ENCODE data around the gene C5orf15. TPM values are rescaled to one million over a fixed set of nuclear protein-coding genes. Genes with fewer than 3 reads are reported as not detected.

C5orf15 gene
- total RNA-seq, 3 donors from 2014 or later, result 26.0 to 31.2 (median 28.6) TPM

- DNase-seq (no peak), ATAC-seq (no peak)
- H3K4me3 Mint-ChIP-seq, result no peak overlapping the region
- H3K4me1 Mint-ChIP-seq (ENCODE audit: low read depth), result peaks cover 46% of the 10 kb centered on the region
- H3K9me3 Mint-ChIP-seq, result no peaks in the 10 kb centered on the region
- no peaks in the 10 kb centered on the region for H3K36me3 Mint-ChIP-seq (ENCODE audit: insufficient read depth)
- no peaks in the 10 kb centered on the region for H3K27me3 Mint-ChIP-seq (ENCODE audit: low read depth)
Measured at GRCh38 chr5:133932441-133933168, 35.8 kb downstream of the C5orf15 start.

- Mint-ChIP-seq H3K27me3 (ENCODE audit: low read depth) (no peaks in the 10 kb centered on the region), H3K4me3 (no peak overlapping the region), H3K36me3 (ENCODE audit: insufficient read depth) (no peaks in the 10 kb centered on the region), H3K9me3 (no peaks in the 10 kb centered on the region), H3K4me1 (ENCODE audit: low read depth) (peaks cover 46% of the 10 kb centered on the region)
- ATAC-seq (no peak), DNase-seq (no peak)
Measured at GRCh38 chr5:133931546-133931945, 36.9 kb downstream of the C5orf15 start.

DNA sequence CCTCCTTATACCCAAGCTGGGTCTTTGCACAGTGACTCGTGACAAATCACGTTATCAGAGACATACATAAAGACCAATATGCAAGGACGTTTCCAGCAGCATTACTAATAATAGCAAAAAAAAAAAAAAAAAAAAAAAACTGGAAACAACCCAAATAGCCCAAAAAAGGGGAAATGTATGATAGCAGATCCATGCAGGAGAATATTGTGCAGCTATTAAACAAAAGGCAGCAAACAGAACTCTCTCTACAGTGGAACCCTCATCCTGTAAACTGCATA lies 37.7 kb downstream of the C5orf15 start:
- Mint-ChIP-seq H3K27me3 (ENCODE audit: low read depth) (no peaks in the 10 kb centered on the region), H3K9me3 (no peaks in the 10 kb centered on the region), H3K36me3 (ENCODE audit: insufficient read depth) (no peaks in the 10 kb centered on the region), H3K4me3 (peak overlapping the region; percentile 73), H3K4me1 (ENCODE audit: low read depth) (peaks cover 46% of the 10 kb centered on the region)
- no peak for DNase-seq
- no peak for ATAC-seq

DNA sequence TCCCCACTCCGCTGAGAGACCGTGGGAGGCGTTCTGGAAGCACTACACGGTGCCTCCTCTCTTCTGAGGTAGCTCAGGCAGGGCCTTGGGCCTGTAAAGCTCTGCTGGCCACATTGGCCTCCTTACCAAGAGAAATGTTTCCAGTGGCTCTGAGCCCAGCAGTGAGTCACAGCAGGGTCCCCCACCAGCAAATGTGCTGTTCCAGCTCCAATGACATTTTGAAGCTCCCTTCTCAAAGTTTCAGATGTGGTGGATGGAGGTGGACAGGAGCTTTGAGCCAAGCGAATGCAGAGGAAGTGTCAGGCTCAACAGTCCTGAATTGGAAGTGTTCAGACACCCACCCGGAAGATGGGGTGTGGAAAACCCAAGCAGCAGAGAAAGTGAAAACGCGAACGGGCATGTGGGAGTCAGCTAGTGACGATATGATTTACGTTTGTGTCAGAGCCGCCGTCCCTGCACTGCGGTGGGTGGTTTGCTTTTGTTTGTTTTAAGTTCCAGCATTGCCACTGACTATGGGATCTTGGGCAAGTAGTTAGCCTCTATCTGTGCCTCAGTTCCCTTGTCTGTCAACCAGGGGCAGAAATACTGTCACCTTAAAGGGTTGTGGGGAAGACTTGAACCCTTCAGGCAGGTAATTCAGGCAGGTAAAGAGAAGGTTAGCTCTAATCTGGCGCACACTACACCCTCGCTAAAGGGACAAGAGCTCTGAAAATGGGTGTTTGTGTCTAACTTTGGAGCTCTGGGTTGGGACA lies 38.2 kb downstream of the C5orf15 start:
- Mint-ChIP-seq H3K4me1 (ENCODE audit: low read depth) (peaks cover 46% of the 10 kb centered on the region), H3K4me3 (peak overlapping the region; percentile 73), H3K27me3 (ENCODE audit: low read depth) (no peaks in the 10 kb centered on the region), H3K36me3 (ENCODE audit: insufficient read depth) (no peaks in the 10 kb centered on the region), H3K9me3 (no peaks in the 10 kb centered on the region)
- peak; percentile 86 to 90 for ATAC-seq
- DNase-seq, result peak; percentile 50

GRCh38 chr5:133928587-133929393 lies 39.6 kb downstream of the C5orf15 start:
- H3K4me3 Mint-ChIP-seq, result peak overlapping the region; percentile 73
- DNase-seq (no peak), ATAC-seq (no peak)
- H3K27me3 Mint-ChIP-seq (ENCODE audit: low read depth), result no peaks in the 10 kb centered on the region
- no peaks in the 10 kb centered on the region for H3K9me3 Mint-ChIP-seq
- H3K4me1 Mint-ChIP-seq (ENCODE audit: low read depth), result peaks cover 45% of the 10 kb centered on the region
- H3K36me3 Mint-ChIP-seq (ENCODE audit: insufficient read depth), result no peaks in the 10 kb centered on the region

DNA sequence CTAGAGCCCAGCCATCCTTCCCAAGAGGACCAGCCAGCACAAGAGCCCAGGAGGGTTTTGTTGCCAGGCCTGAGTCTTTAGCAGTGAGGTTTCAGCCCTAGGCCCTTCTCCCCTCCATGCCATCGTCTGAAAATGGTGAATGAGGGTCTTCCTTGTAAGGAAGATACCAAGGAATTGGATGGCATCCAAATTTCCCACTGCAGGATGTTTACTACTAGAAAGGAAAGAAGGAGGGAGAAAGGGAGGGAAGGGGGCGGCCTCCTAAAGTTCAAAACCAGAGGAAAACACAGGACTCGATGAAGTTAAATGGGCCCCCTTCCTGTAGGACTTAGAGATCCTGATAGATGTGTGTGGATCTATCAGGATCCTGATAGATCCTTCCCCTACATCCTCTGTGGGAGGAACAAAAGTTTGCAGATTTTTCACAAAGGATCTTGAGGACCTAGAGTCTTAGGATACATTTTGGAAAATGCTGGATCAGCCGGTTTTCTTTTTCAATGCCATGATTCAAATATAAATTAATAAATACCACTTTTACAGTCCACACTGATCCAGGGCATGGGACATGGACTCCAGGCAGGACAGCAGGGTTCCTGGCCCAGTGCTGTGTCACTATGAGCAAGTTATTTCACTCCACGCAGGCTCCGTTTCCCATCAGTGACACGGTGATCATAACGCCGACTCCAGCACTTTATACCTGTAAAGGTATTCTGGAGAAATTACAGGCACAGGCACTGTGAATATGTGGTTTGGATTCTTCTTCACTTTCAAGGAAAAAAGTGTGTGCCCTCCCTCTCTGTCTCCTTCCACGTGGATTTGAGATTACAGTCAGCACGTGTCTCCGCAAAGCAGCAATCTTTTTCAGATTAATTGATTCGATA lies 40.9 kb downstream of the C5orf15 start:
- H3K4me1 Mint-ChIP-seq (ENCODE audit: low read depth), result peaks cover 39% of the 10 kb centered on the region
- no peak overlapping the region for H3K4me3 Mint-ChIP-seq
- DNase-seq (no peak), ATAC-seq (no peak)
- no peaks in the 10 kb centered on the region for H3K9me3 Mint-ChIP-seq
- no peaks in the 10 kb centered on the region for H3K27me3 Mint-ChIP-seq (ENCODE audit: low read depth)
- no peaks in the 10 kb centered on the region for H3K36me3 Mint-ChIP-seq (ENCODE audit: insufficient read depth)

- H3K4me3 Mint-ChIP-seq, result no peak overlapping the region
- H3K4me1 Mint-ChIP-seq (ENCODE audit: low read depth), result peaks cover 35% of the 10 kb centered on the region
- DNase-seq (no peak), ATAC-seq (no peak)
- no peaks in the 10 kb centered on the region for H3K9me3 Mint-ChIP-seq
- H3K36me3 Mint-ChIP-seq (ENCODE audit: insufficient read depth), result no peaks in the 10 kb centered on the region
- H3K27me3 Mint-ChIP-seq (ENCODE audit: low read depth), result no peaks in the 10 kb centered on the region
Measured at GRCh38 chr5:133926489-133927299, 41.7 kb downstream of the C5orf15 start.

- ATAC-seq (no peak), DNase-seq (no peak)
- H3K27me3 Mint-ChIP-seq (ENCODE audit: low read depth), result no peaks in the 10 kb centered on the region
- H3K4me3 Mint-ChIP-seq, result no peak overlapping the region
- H3K9me3 Mint-ChIP-seq, result no peaks in the 10 kb centered on the region
- H3K36me3 Mint-ChIP-seq (ENCODE audit: insufficient read depth), result no peaks in the 10 kb centered on the region
- peaks cover 29% of the 10 kb centered on the region for H3K4me1 Mint-ChIP-seq (ENCODE audit: low read depth)
Measured at GRCh38 chr5:133925866-133926488, 42.4 kb downstream of the C5orf15 start.

GRCh38 chr5:133925269-133925668 lies 43.2 kb downstream of the C5orf15 start:
- Mint-ChIP-seq H3K36me3 (ENCODE audit: insufficient read depth) (no peaks in the 10 kb centered on the region), H3K27me3 (ENCODE audit: low read depth) (peaks cover 5% of the 10 kb centered on the region)

DNA sequence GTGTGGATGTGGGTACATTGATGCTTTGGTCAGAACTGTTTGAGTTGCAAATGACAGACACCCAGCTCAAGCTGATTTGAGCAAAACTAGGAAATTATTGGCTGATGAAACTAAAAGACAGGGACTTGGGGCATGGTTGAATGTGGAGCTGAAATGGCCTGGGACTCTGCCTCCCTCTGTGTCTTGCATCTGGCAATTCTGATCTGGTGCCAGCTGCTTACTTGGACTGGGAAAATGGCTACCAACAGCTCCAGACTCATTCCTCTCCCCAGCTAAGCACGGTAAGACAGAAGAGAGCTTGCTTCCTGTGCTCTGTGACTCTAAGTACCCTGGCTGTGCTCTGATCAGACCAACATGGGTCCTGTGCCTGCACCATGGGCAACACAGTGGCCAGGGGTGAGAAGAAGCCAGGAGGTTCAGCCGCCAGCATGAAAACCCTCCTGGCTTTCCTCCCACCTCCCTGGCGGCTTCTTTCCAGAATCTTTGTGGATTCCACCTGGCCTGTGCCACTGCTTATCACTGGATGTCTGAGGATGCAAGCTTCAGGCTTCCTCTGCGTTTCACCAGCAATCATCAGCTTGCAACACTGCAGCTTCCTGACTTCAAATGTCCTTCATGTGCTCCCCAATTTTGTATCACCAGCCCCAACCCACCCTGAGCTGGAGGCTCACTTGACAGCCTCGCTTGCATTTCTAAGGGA lies 44.1 kb downstream of the C5orf15 start:
- peaks cover 5% of the 10 kb centered on the region for H3K27me3 Mint-ChIP-seq (ENCODE audit: low read depth)
- no peaks in the 10 kb centered on the region for H3K36me3 Mint-ChIP-seq (ENCODE audit: insufficient read depth)
- H3K4me3 Mint-ChIP-seq, result no peak overlapping the region
- H3K4me1 Mint-ChIP-seq (ENCODE audit: low read depth), result peaks cover 27% of the 10 kb centered on the region
- ATAC-seq (no peak), DNase-seq (no peak)
- H3K9me3 Mint-ChIP-seq, result no peaks in the 10 kb centered on the region

More at GRCh38 chr5:133925269-133925668, 43.2 kb downstream of the C5orf15 start:
- Mint-ChIP-seq H3K4me3 (no peak overlapping the region), H3K9me3 (no peaks in the 10 kb centered on the region), H3K4me1 (ENCODE audit: low read depth) (peaks cover 29% of the 10 kb centered on the region)
- ATAC-seq, result no peak
- DNase-seq, result no peak

DNA sequence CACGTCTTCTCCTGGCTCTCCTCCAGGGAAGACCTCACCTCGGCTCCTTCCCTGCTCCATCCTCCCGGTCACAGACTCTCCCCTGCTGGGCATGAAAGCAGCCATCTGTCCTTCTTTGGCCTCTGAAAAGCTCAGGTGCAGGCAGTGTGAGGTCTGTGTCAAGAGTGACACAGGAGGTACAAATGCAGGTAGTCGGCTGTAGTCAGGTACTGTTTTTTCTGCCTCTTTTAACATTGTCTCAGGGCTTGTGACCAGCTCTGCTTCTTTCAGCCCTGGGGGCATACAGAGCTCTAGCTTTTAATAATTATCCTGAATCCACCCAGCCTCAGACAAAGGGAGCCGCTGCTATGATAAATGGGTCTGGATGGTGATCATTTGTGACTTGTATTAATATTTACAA lies 46.4 kb downstream of the C5orf15 start:
- no peak for ATAC-seq
- Mint-ChIP-seq H3K36me3 (ENCODE audit: insufficient read depth) (no peaks in the 10 kb centered on the region), H3K9me3 (no peaks in the 10 kb centered on the region), H3K4me1 (ENCODE audit: low read depth) (peaks cover 15% of the 10 kb centered on the region), H3K4me3 (no peak overlapping the region), H3K27me3 (ENCODE audit: low read depth) (peaks cover 5% of the 10 kb centered on the region)
- no peak for DNase-seq

GRCh38 chr5:133921069-133921468 lies 47.4 kb downstream of the C5orf15 start:
- no peaks in the 10 kb centered on the region for H3K9me3 Mint-ChIP-seq
- peaks cover 5% of the 10 kb centered on the region for H3K27me3 Mint-ChIP-seq (ENCODE audit: low read depth)
- DNase-seq (no peak), ATAC-seq (no peak)
- H3K36me3 Mint-ChIP-seq (ENCODE audit: insufficient read depth), result no peaks in the 10 kb centered on the region
- H3K4me1 Mint-ChIP-seq (ENCODE audit: low read depth), result peaks cover 15% of the 10 kb centered on the region
- no peak overlapping the region for H3K4me3 Mint-ChIP-seq
